ENCODE data around the gene SLC13A4.

SLC13A4 gene

DNA sequence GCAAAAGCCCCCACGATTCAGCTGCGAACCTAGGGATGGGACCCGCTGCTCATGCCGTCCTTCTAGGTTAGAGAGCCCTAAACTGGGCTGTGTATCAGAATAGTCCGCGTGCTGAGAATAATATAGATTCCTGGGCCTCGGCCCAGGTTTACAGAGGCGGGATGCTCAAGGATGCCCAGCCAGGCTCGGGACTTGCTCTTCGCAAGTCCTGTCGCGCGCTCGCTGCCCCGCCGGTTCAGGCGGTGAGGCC, 65.9 kb downstream of the SLC13A4 start:
- peaks cover 7% of the 10 kb centered on the region for H3K4me1 ChIP-seq (ENCODE audit: insufficient read depth, poor library complexity, severe bottlenecking)
- TF ChIP-seq, protein P1, sequence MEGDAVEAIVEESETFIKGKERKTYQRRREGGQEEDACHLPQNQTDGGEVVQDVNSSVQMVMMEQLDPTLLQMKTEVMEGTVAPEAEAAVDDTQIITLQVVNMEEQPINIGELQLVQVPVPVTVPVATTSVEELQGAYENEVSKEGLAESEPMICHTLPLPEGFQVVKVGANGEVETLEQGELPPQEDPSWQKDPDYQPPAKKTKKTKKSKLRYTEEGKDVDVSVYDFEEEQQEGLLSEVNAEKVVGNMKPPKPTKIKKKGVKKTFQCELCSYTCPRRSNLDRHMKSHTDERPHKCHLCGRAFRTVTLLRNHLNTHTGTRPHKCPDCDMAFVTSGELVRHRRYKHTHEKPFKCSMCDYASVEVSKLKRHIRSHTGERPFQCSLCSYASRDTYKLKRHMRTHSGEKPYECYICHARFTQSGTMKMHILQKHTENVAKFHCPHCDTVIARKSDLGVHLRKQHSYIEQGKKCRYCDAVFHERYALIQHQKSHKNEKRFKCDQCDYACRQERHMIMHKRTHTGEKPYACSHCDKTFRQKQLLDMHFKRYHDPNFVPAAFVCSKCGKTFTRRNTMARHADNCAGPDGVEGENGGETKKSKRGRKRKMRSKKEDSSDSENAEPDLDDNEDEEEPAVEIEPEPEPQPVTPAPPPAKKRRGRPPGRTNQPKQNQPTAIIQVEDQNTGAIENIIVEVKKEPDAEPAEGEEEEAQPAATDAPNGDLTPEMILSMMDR (IDR thresholded peaks at IDR 0.05; ENCODE audit: poor library complexity, severe bottlenecking): peak; percentile 82
- ATAC-seq (ENCODE audit: low read depth) (no peak), DNase-seq (ENCODE audit: low spot score) (no peak)
- H3K36me3 ChIP-seq (ENCODE audit: low read depth): peaks cover 9% of the 10 kb centered on the region; the same call in 1 of the 2 replicates
- peak overlapping the region; percentile 85 for H3K27ac ChIP-seq (ENCODE audit: poor library complexity, severe bottlenecking)
- peak overlapping the region; percentile 96 for H3K4me3 ChIP-seq (ENCODE audit: severe bottlenecking)
- H3K27me3 ChIP-seq (ENCODE audit: insufficient read depth, poor library complexity, severe bottlenecking): no peaks in the 10 kb centered on the region
- no peaks in the 10 kb centered on the region for H3K9me3 ChIP-seq (ENCODE audit: severe bottlenecking)

DNA sequence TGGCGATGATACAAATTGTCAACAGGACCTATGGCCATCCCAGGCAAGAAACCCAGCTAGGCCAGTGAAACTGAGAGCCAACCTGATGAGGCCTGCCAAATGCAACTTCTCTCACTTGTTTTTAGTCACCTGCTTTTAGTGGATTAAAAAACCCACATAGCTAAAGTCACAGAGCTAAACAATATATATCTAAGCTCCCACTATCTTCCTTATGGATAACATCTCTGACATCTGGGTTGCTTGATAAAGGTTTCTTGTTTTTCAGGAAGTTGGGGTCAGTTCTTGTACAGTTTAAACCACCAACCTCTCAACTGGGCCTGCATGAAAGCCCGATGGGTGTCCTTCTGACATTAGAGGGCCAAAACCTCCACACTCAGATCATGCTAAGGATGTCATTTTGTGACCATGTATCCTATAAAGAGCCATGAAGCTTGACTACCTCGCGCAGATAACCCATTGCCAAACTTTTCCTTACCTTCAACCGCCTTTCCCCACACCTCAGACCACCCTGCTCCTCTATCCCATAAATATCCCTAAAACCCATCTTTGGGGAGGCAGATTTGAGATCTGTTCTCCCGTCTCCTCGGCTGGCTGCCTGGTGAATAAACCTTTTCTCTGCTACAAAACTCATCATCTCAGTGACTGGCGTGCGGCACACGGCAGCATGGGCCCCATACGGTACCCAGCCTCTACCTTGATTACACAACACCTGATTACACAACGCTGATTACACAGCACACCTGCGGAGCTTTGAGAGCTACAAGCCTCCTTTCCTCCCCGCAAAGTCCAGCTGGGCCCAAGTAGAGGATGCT, 66.5 kb downstream of the SLC13A4 start:
- H3K27ac ChIP-seq (ENCODE audit: poor library complexity, severe bottlenecking): peak overlapping the region; percentile 85
- H3K9me3 ChIP-seq (ENCODE audit: severe bottlenecking): no peaks in the 10 kb centered on the region
- no peak for DNase-seq (ENCODE audit: low spot score)
- no peaks in the 10 kb centered on the region for H3K27me3 ChIP-seq (ENCODE audit: insufficient read depth, poor library complexity, severe bottlenecking)
- H3K36me3 ChIP-seq (ENCODE audit: low read depth): peaks cover 6% of the 10 kb centered on the region; the same call in 1 of the 2 replicates
- peak overlapping the region; percentile 96 for H3K4me3 ChIP-seq (ENCODE audit: severe bottlenecking)
- peak; percentile 49 for ATAC-seq (ENCODE audit: low read depth)
- H3K4me1 ChIP-seq (ENCODE audit: insufficient read depth, poor library complexity, severe bottlenecking): peaks cover 7% of the 10 kb centered on the region
- TF ChIP-seq, protein P1 (IDR thresholded peaks at IDR 0.05; ENCODE audit: poor library complexity, severe bottlenecking): no peak

DNA sequence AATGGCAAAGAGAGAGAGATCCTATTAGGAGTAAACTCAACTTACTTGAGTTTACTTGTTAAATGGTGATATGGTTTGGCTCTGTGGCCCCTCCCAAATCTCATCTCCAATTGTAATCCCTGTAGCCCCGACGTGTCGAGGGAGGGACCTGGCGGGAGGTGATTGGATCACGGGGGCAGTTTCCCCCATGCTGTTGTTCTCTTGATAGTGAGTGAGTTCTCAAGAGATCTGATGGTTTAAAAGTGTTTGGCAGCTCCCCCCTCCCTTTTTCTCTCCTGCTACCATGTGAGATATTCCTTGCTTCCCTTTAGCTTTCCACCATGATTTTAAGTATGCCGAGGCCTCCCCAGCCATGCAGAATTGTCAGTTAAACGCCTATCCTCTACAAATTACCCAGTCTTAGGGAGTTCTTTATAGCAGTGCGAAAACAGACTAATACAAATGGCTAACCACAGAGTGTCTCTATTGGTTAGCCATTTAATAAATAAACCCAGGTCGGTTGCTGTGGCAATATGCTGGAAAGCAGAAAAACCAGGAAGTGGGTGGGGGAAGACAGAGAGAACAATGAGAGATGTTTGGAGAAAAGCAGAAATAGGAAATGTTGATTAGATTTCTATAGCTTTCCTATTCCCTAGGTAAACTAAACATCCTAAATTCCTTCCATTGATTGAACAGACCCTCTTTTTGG, 68.7 kb downstream of the SLC13A4 start:
- DNase-seq (ENCODE audit: low spot score) (no peak), ATAC-seq (ENCODE audit: low read depth) (no peak)
- Histone ChIP-seq H3K36me3 (ENCODE audit: low read depth) (no peaks in the 10 kb centered on the region), H3K9me3 (ENCODE audit: severe bottlenecking) (no peaks in the 10 kb centered on the region), H3K27me3 (ENCODE audit: insufficient read depth, poor library complexity, severe bottlenecking) (no peaks in the 10 kb centered on the region), H3K4me3 (ENCODE audit: severe bottlenecking) (no peak overlapping the region), H3K27ac (ENCODE audit: poor library complexity, severe bottlenecking) (no peak overlapping the region), H3K4me1 (ENCODE audit: insufficient read depth, poor library complexity, severe bottlenecking) (peaks cover 7% of the 10 kb centered on the region)
- TF ChIP-seq, protein P1 (IDR thresholded peaks at IDR 0.05; ENCODE audit: poor library complexity, severe bottlenecking): no peak

DNA sequence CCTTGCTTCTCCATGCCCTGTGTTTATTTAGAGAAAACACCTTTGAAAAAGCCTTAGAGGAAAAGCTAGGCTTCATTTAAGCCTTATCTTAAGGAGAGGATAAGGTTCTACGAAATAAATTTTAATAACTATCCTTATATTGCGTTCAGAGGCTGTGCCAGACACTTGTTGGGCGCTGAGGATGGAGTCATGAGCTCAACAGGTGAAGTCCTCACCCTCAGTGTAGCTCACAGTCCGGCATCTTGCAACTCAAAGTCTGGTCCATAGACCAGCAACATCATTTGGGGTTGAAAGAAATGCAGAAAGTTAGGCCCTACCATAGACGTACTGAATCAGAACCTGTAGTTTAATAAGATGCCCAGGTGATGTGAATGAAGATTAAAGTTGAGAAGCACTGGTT, 69.4 kb downstream of the SLC13A4 start:
- ATAC-seq (ENCODE audit: low read depth) (no peak), DNase-seq (ENCODE audit: low spot score) (no peak)
- no peak overlapping the region for H3K27ac ChIP-seq (ENCODE audit: poor library complexity, severe bottlenecking)
- no peaks in the 10 kb centered on the region for H3K27me3 ChIP-seq (ENCODE audit: insufficient read depth, poor library complexity, severe bottlenecking)
- H3K4me1 ChIP-seq (ENCODE audit: insufficient read depth, poor library complexity, severe bottlenecking): peaks cover 3% of the 10 kb centered on the region
- TF ChIP-seq, protein P1 (IDR thresholded peaks at IDR 0.05; ENCODE audit: poor library complexity, severe bottlenecking): no peak
- H3K36me3 ChIP-seq (ENCODE audit: low read depth): no peaks in the 10 kb centered on the region
- no peak overlapping the region for H3K4me3 ChIP-seq (ENCODE audit: severe bottlenecking)
- H3K9me3 ChIP-seq (ENCODE audit: severe bottlenecking): no peaks in the 10 kb centered on the region

Data from RWPE2 (cell line).